Tibial nerve (tissue), 4 donors: ENCODE measurements around the gene PLD5. TPM values are rescaled to one million over a fixed set of nuclear protein-coding genes. Genes with fewer than 3 reads are reported as not detected.

Experiments
- DNase-seq, 2 donors: peaks; one replicate each; pipeline ENCODE4 v3.0.0-alpha.2; 2019; ENCODE audit warnings: low spot score in 2 of 2
- H3K27ac ChIP-seq, 4 donors: fragments of 200-600 bp; sonication (generic) in 3 of 4; one replicate each; pipeline ENCODE4 v1.5.1; 2017 to 2019; ENCODE audit warnings: mild to moderate bottlenecking in 1 of 4
- H3K27me3 ChIP-seq, 2 donors: fragments of 200-600 bp; sonication (generic) in 1 of 2; one replicate each; pipeline versions ENCODE4 v1.5.1 to v1.6.0; 2017 to 2019
- H3K36me3 ChIP-seq, 3 donors: fragments of 200-600 bp; sonication (generic); one replicate each; pipeline ENCODE4 v1.5.1; 2018 to 2019
- H3K4me1 ChIP-seq, 4 donors: fragments of 200-600 bp; sonication (generic) in 3 of 4; one replicate each; pipeline ENCODE4 v1.5.1; 2017 to 2019
- H3K4me3 ChIP-seq, 4 donors: fragments of 200-600 bp; sonication (generic) in 3 of 4; one replicate each; pipeline ENCODE4 v1.5.1; 2017 to 2019; ENCODE audit warnings: mild to moderate bottlenecking in 1 of 4, moderate library complexity in 1 of 4
- H3K9me3 ChIP-seq, 4 donors: fragments of 200-600 bp; sonication (generic) in 3 of 4; one replicate each; pipeline ENCODE4 v1.5.1; 2017 to 2019
- EP300 ChIP-seq, 2 donors: sonication (generic); formaldehyde crosslinking; IDR thresholded peaks; one replicate each; pipeline ENCODE4 v1.6.1; 2017; ENCODE audit warnings: antibody characterized with exemption in 2 of 2, mild to moderate bottlenecking in 1 of 2
- POLR2A ChIP-seq, 2 donors: fragments of 450-650 bp; IDR thresholded peaks; one replicate each; pipeline ENCODE4 v1.6.1; 2017; ENCODE audit warnings: antibody characterized with exemption in 2 of 2, mild to moderate bottlenecking in 2 of 2, moderate library complexity in 2 of 2
- WGBS, 2 donors: methylation state at CpG; one replicate each; pipeline ENCODE4 v1.1.5; 2018; 5-methylcytosine and 5-hydroxymethylcytosine counted together
- total RNA-seq, 4 donors: library from RNA; depleted of rRNA; stranded (reverse); fragments of >200 nt; gene quantifications; one replicate each; pipeline ENCODE4 v1.1.0, GENCODE V29; 2016
- TF ChIP-seq, protein P1 (sequence below), 5 experiments: fragments of 200-600 bp in 3 of 5; fragments of 450-650 bp in 2 of 5; sonication (generic) in 3 of 5; IDR thresholded peaks; one replicate each; pipeline ENCODE4 v1.5.1; 2016 to 2019; ENCODE audit warnings: antibody characterized with exemption in 5 of 5, mild to moderate bottlenecking in 3 of 5, moderate library complexity in 2 of 5

The PLD5 gene
- total RNA-seq, 4 donors from 2014 or later: 0.21 to 0.59 TPM; not detected in 2

DNA sequence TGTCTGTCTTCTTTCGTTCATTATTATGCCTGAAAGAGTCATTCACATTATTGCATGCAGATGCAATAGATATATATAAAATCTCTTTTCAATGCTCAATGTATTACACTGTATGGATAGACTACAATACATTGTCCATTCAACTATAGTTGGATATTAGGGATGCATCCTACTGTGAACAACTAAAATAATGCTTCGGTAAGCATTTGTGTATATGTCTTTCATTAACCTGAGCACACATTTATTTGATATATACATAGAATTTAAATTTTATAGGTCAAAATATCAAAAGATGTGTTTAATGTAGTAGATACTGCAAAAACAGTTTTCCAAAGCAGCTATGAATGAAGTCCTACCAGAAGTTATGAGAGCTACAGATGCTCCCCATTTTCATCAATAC is 8.9 kb downstream of the PLD5 start:
- TF ChIP-seq, protein P1, sequence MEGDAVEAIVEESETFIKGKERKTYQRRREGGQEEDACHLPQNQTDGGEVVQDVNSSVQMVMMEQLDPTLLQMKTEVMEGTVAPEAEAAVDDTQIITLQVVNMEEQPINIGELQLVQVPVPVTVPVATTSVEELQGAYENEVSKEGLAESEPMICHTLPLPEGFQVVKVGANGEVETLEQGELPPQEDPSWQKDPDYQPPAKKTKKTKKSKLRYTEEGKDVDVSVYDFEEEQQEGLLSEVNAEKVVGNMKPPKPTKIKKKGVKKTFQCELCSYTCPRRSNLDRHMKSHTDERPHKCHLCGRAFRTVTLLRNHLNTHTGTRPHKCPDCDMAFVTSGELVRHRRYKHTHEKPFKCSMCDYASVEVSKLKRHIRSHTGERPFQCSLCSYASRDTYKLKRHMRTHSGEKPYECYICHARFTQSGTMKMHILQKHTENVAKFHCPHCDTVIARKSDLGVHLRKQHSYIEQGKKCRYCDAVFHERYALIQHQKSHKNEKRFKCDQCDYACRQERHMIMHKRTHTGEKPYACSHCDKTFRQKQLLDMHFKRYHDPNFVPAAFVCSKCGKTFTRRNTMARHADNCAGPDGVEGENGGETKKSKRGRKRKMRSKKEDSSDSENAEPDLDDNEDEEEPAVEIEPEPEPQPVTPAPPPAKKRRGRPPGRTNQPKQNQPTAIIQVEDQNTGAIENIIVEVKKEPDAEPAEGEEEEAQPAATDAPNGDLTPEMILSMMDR (IDR thresholded peaks at IDR 0.05): no peak
- TF ChIP-seq EP300 (IDR thresholded peaks at IDR 0.05) (no peak), POLR2A (IDR thresholded peaks at IDR 0.05) (no peak)
- H3K36me3 ChIP-seq: no peaks in the 10 kb centered on the region

GRCh38 chr1:242506724-242507123 is 17.8 kb downstream of the PLD5 start:
- no peak overlapping the region for H3K27ac ChIP-seq
- no peaks in the 10 kb centered on the region for H3K27me3 ChIP-seq
- no peak for DNase-seq
- H3K4me3 ChIP-seq: no peak overlapping the region
- H3K4me1 ChIP-seq: no peaks in the 10 kb centered on the region
- no peak for TF ChIP-seq POLR2A (IDR thresholded peaks at IDR 0.05)
- TF ChIP-seq, protein P1 (IDR thresholded peaks at IDR 0.05): no peak
- no peak for TF ChIP-seq EP300 (IDR thresholded peaks at IDR 0.05)
- H3K9me3 ChIP-seq: no peaks in the 10 kb centered on the region
- no peaks in the 10 kb centered on the region for H3K36me3 ChIP-seq
- WGBS, 2 donors: 88 to 90% methylated on average over 12 of the region's 12 CpGs

More for the DNA sequence above, 8.9 kb downstream of the PLD5 start:
- 81 to 85% methylated on average over 2 of the region's 2 CpGs for WGBS, 2 donors
- no peaks in the 10 kb centered on the region for H3K4me1 ChIP-seq
- no peak for DNase-seq
- no peak overlapping the region for H3K27ac ChIP-seq
- H3K4me3 ChIP-seq: no peak overlapping the region
- H3K9me3 ChIP-seq: peaks cover 0 to 11% (median 0%) of the 10 kb centered on the region in 4 donors
- H3K27me3 ChIP-seq: no peaks in the 10 kb centered on the region

GRCh38 chr1:242489545-242489944 is 35.0 kb downstream of the PLD5 start:
- no peak overlapping the region for H3K4me3 ChIP-seq
- H3K9me3 ChIP-seq: no peaks in the 10 kb centered on the region
- TF ChIP-seq, protein P1 (IDR thresholded peaks at IDR 0.05): no peak
- TF ChIP-seq POLR2A (IDR thresholded peaks at IDR 0.05) (no peak), EP300 (IDR thresholded peaks at IDR 0.05) (no peak)
- no peaks in the 10 kb centered on the region for H3K27me3 ChIP-seq
- 55 to 57% methylated on average over 3 of the region's 3 CpGs for WGBS, 2 donors
- DNase-seq: no peak
- no peak overlapping the region for H3K27ac ChIP-seq
- H3K36me3 ChIP-seq: no peaks in the 10 kb centered on the region
- H3K4me1 ChIP-seq: no peaks in the 10 kb centered on the region

DNA sequence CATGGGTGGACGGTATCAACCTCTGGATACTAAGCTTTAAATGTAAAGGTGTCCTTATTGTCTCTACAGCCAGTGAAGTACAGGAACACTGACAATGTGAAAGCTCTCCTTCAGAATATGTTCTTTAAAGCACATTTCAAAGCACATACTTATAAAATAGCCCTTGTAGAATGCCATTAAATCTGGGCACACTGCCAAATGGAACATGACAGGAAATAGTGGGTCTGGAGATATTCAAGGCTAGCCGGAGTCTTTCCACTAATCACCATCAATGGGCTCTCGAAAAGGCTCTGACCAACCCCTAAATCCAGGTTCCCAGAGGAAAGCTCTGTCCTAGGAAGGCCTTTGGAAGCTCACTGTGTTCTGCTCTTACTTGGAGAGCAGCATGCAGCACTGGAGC is 46.6 kb downstream of the PLD5 start:
- Histone ChIP-seq H3K4me3 (no peak overlapping the region), H3K36me3 (no peaks in the 10 kb centered on the region), H3K27me3 (no peaks in the 10 kb centered on the region), H3K27ac (no peak overlapping the region), H3K4me1 (no peaks in the 10 kb centered on the region), H3K9me3 (peaks cover 0 to 15% (median 0%) of the 10 kb centered on the region in 4 donors)
- 7 to 14% methylated on average over 3 of the region's 3 CpGs for WGBS, 2 donors
- TF ChIP-seq, protein P1 (IDR thresholded peaks at IDR 0.05): no peak
- TF ChIP-seq POLR2A (IDR thresholded peaks at IDR 0.05): no peak
- no peak for TF ChIP-seq EP300 (IDR thresholded peaks at IDR 0.05)
- DNase-seq: no peak

GRCh38 chr1:242470774-242471173 is 53.7 kb downstream of the PLD5 start:
- Histone ChIP-seq H3K9me3 (peaks cover 0 to 5% (median 0%) of the 10 kb centered on the region in 4 donors), H3K4me3 (no peak overlapping the region), H3K36me3 (no peaks in the 10 kb centered on the region), H3K4me1 (no peaks in the 10 kb centered on the region), H3K27ac (no peak overlapping the region), H3K27me3 (no peaks in the 10 kb centered on the region)
- WGBS, 2 donors: 88 to 92% methylated on average over 6 of the region's 6 CpGs
- DNase-seq: no peak
- TF ChIP-seq EP300 (IDR thresholded peaks at IDR 0.05) (no peak), POLR2A (IDR thresholded peaks at IDR 0.05) (no peak)
- TF ChIP-seq, protein P1 (IDR thresholded peaks at IDR 0.05): no peak
